Pancreas (tissue), 10 donors: ENCODE measurements around the gene HJV. TPM values are rescaled to one million over a fixed set of nuclear protein-coding genes. Genes with fewer than 3 reads are reported as not detected.

Experiments used
- ATAC-seq, 4 donors: fragments of 200-7000 bp; cut with Tn5 transposase; one replicate each; pipeline versions ENCODE4 v1.8.0 to v1.9.1; 2020; ENCODE audit warnings: mild to moderate bottlenecking in 4 of 4, moderate library complexity in 4 of 4
- DNase-seq, 6 donors: peaks; one replicate each; pipeline ENCODE4 v3.0.0-alpha.2; 2020
- FAIRE-seq: peaks from 2 replicates; lab custom pipeline; 2012; peaks lifted over from hg19 to GRCh38; lab: Jason Lieb, UNC
- H3K27ac ChIP-seq, 4 donors: fragments of 200-600 bp; sonication (generic); 1 replicate in 3 of 4; 2 replicates in 1 of 4; pipeline versions ENCODE4 v1.5.0 to v1.8.0; 2020
- H3K27me3 ChIP-seq, 4 donors: fragments of 200-600 bp; one replicate each; pipeline ENCODE4 v1.8.0; 2021
- H3K36me3 ChIP-seq, 3 donors: fragments of 200-600 bp; sonication (generic) in 1 of 3; one replicate each; pipeline versions ENCODE4 v1.5.0 to v1.8.0; 2020 to 2021
- H3K4me1 ChIP-seq, 3 donors: fragments of 200-600 bp; one replicate each; pipeline ENCODE4 v1.8.0; 2021
- H3K4me3 ChIP-seq, 4 donors: fragments of 200-600 bp; sonication (generic) in 2 of 4; one replicate each; pipeline versions ENCODE4 v1.5.0 to v1.8.0; 2020 to 2021
- H3K9me3 ChIP-seq, 4 donors: fragments of 200-600 bp; one replicate each; pipeline ENCODE4 v1.8.0; 2021
- WGBS, 2 donors: extraction: QIAGEN DNeasy Blood & Tissue Kit; methylation state at CpG; one replicate each; pipeline ENCODE4 v1.1.7; 2013; 5-methylcytosine and 5-hydroxymethylcytosine counted together
- intact Hi-C, 3 donors: fragments of 100-400 bp; cut with DNase I; formaldehyde crosslinking; loops; one replicate each; pipeline versions ENCODE4 v1.11.1 to v1.14.2; 2022
- polyA plus RNA-seq, 2 donors: library from polyadenylated mRNA; stranded (reverse); fragments of 200-250 nt; gene quantifications; one replicate each; pipeline ENCODE4 v1.2.3, GENCODE V29; 2013
- total RNA-seq, 6 donors: library from RNA; stranded (reverse); fragmentation: NEBNext Ultra II Directional in 4 of 6; extraction: Animal tissue kit (Norgen Biotek cat#: 25700) in 4 of 6; gene quantifications; one replicate each; pipeline versions ENCODE4 v1.2.1 to v1.2.4, GENCODE V29; 2021 to 2023
- TF ChIP-seq, protein P1 (sequence below), 4 donors: fragments of 200-600 bp; sonication (generic) in 3 of 4; IDR thresholded peaks; one replicate each; pipeline versions ENCODE4 v1.5.0 to v1.8.0; 2021; ENCODE audit warnings: antibody characterized with exemption in 4 of 4
- donor health status: healthy with polysubstance abuse.
- donor health status: DM: no; HTN: no; CAD: no; lungs with moderate emphysema.
- donor health status: DM: no; HTN: no; CAD: no.
- donor health status: control.
- donor health status: control.
- donor health status: Bipolar disorder and iron deficiency.
- donor health status: DM: yes; HTN: yes; CAD: no.
- donor health status: DM: no; HTN: no; CAD: no.
- donor health status: DM: no; HTN: no; CAD: no.
- donor health status: DM: yes; HTN: yes; CAD: no.

HJV gene
- total and polyA plus RNA-seq, 8 donors, result 0.07 TPM; not detected in 7

DNA sequence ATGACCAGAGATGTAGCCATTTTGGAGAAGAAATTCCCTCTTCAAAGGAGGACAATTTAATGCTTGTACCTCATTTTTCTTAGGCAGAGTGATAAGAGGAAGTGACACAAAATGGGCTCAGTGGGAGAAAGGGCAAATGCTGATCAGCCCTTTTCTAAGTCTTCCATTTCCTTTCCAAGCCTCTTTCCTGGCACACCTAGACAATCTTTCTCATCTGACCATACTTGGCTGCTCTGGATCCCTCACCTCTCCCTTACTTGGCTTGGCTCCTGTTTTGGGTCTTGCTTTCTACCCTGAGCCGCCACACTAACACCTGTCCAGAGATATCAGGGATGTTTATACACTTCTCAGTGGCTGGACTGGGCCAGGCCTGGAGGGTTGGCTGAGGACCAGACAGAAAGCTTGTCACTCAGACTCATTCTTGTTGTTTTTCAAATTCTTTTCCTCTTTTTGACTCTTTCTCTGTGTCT, 38.3 kb downstream of the HJV start:
- peak; percentile 39 to 72 (median 60) for ATAC-seq

DNA sequence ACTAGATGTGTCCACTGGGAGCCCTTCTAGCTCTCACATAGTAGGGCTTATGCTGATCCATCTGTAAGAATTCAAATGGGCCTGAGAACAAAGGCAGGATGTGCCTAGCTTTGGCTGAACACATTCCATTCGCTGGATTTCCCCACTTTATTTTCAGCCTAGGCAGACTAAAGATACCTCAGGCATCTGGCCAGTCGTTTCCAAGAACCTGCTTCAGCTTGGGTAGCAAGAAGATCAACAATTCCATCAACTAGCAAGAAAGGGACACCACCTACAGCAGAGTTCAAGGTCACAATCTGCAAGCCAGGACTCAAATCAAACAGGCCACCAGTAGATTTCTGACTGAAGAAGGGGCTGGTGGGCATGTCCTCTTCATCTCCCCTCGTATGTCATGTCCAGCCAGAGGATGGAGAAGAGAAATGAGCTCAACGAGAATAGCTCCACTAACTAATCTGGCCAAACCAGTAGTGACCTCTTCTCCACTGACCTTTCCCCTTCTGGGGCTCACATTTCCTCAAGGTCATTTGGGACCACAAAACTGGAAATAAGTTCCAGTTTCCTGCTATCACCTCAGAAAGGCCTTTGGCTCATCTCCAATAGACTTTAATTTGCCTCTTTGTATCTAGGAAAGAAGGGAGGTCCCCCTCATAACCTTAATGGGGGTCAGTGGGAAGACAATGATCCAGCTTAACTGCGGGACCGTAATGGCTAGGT, 39.4 kb downstream of the HJV start:
- peaks cover 60 to 83% (median 75%) of the 10 kb centered on the region in 3 donors for H3K4me1 ChIP-seq
- TF ChIP-seq, protein P1, sequence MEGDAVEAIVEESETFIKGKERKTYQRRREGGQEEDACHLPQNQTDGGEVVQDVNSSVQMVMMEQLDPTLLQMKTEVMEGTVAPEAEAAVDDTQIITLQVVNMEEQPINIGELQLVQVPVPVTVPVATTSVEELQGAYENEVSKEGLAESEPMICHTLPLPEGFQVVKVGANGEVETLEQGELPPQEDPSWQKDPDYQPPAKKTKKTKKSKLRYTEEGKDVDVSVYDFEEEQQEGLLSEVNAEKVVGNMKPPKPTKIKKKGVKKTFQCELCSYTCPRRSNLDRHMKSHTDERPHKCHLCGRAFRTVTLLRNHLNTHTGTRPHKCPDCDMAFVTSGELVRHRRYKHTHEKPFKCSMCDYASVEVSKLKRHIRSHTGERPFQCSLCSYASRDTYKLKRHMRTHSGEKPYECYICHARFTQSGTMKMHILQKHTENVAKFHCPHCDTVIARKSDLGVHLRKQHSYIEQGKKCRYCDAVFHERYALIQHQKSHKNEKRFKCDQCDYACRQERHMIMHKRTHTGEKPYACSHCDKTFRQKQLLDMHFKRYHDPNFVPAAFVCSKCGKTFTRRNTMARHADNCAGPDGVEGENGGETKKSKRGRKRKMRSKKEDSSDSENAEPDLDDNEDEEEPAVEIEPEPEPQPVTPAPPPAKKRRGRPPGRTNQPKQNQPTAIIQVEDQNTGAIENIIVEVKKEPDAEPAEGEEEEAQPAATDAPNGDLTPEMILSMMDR (IDR thresholded peaks at IDR 0.05), result no peak
- H3K27ac ChIP-seq, result peak overlapping the region in 3 of 4 donors; percentile 65 to 92 (median 84)
- DNase-seq, result peak in 1 of 6 donors; percentile 38
- no peak overlapping the region for H3K4me3 ChIP-seq
- H3K27me3 ChIP-seq, result no peaks in the 10 kb centered on the region
- no peak for ATAC-seq
- intact Hi-C loops, result no loop called here
- H3K36me3 ChIP-seq, result no peaks in the 10 kb centered on the region
- no peak for FAIRE-seq
- WGBS, 2 donors, result 67 to 73% methylated on average over 6 of the region's 6 CpGs
- H3K9me3 ChIP-seq, result no peaks in the 10 kb centered on the region

More for the DNA sequence above, 38.3 kb downstream of the HJV start:
- no peaks in the 10 kb centered on the region for H3K36me3 ChIP-seq
- H3K4me3 ChIP-seq, result no peak overlapping the region
- peak overlapping the region in 3 of 4 donors; percentile 65 to 92 (median 84) for H3K27ac ChIP-seq
- intact Hi-C loops, result no loop called here
- H3K9me3 ChIP-seq, result no peaks in the 10 kb centered on the region
- TF ChIP-seq, protein P1 (IDR thresholded peaks at IDR 0.05), result no peak
- DNase-seq (peak; percentile 64 to 90 (median 78)), FAIRE-seq (no peak)
- 11 to 13% methylated on average over 1 of the region's 1 CpG for WGBS, 2 donors
- H3K27me3 ChIP-seq, result no peaks in the 10 kb centered on the region
- H3K4me1 ChIP-seq, result peaks cover 55 to 76% (median 67%) of the 10 kb centered on the region in 3 donors

GRCh38 chr1:145980457-145980994, 41.0 kb downstream of the HJV start:
- FAIRE-seq, result no peak
- H3K4me3 ChIP-seq, result no peak overlapping the region
- ATAC-seq, result peak in 1 of 4 donors; percentile 9
- 29 to 35% methylated on average over 1 of the region's 1 CpG for WGBS, 2 donors
- TF ChIP-seq, protein P1 (IDR thresholded peaks at IDR 0.05), result no peak
- peak overlapping the region; percentile 28 to 92 (median 76) for H3K27ac ChIP-seq
- no peaks in the 10 kb centered on the region for H3K9me3 ChIP-seq
- H3K36me3 ChIP-seq, result no peaks in the 10 kb centered on the region
- H3K27me3 ChIP-seq, result no peaks in the 10 kb centered on the region
- peak in 2 of 6 donors; percentile 8 to 44 for DNase-seq
- peaks cover 52 to 73% (median 64%) of the 10 kb centered on the region in 3 donors for H3K4me1 ChIP-seq
- intact Hi-C loops, result no loop called here

- no peak for FAIRE-seq
- DNase-seq, result peak in 1 of 6 donors; percentile 12
- peaks cover 45 to 67% (median 58%) of the 10 kb centered on the region in 3 donors for H3K4me1 ChIP-seq
- intact Hi-C loops, result loop anchor here in 1 of 3 donors (5.0 kb wide), 1 partner anchor 32 kb away; no protein-coding TSS in a partner anchor
- peak overlapping the region; percentile 69 to 92 (median 82) for H3K27ac ChIP-seq
- WGBS, 2 donors, result 65 to 66% methylated on average over 7 of the region's 7 CpGs
- no peaks in the 10 kb centered on the region for H3K36me3 ChIP-seq
- ATAC-seq, result peak in 2 of 4 donors; percentile 1 to 7
- H3K4me3 ChIP-seq, result no peak overlapping the region
- H3K27me3 ChIP-seq, result no peaks in the 10 kb centered on the region
- H3K9me3 ChIP-seq, result no peaks in the 10 kb centered on the region
- TF ChIP-seq, protein P1 (IDR thresholded peaks at IDR 0.05), result no peak
Observed at GRCh38 chr1:145979746-145980456, 41.6 kb downstream of the HJV start.
